Stimulated activated CD4-positive, alpha-beta T cell treated with anti-CD3 and anti-CD28 coated beads, Interleukin-4, amount 100 ng/mL, for 1 hour (primary cell): ENCODE data around the gene CLEC3B.
"Not testable (repeated sequence)": the region's sequence is repeated elsewhere in the genome, so short reads cannot be mapped to it uniquely, and the experiment has no call there.

Source experiments
- DNase-seq: peaks from one replicate; pipeline ENCODE4 v3.0.0-alpha.2; 2020

Gene CLEC3B

DNA sequence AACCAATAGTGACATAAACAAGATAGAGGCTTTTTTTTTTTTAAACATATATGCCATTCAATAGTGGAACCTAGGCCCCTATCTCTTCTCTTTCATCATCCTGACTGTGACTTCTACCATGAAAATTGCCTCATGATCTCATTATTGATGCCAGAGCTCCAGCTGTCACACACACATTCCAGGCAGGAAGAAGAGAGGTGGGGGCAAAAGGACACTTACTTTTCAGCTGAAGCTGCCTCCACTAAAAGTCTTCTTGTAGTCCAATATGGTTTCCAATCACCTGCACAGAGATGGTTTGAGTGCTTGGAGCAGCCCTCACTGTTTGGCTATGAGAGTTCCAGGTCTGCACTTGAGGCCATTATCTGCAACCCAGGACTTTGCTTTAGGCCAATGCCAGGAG is 45.0 kb downstream of the CLEC3B start:
- no peak for DNase-seq

DNA sequence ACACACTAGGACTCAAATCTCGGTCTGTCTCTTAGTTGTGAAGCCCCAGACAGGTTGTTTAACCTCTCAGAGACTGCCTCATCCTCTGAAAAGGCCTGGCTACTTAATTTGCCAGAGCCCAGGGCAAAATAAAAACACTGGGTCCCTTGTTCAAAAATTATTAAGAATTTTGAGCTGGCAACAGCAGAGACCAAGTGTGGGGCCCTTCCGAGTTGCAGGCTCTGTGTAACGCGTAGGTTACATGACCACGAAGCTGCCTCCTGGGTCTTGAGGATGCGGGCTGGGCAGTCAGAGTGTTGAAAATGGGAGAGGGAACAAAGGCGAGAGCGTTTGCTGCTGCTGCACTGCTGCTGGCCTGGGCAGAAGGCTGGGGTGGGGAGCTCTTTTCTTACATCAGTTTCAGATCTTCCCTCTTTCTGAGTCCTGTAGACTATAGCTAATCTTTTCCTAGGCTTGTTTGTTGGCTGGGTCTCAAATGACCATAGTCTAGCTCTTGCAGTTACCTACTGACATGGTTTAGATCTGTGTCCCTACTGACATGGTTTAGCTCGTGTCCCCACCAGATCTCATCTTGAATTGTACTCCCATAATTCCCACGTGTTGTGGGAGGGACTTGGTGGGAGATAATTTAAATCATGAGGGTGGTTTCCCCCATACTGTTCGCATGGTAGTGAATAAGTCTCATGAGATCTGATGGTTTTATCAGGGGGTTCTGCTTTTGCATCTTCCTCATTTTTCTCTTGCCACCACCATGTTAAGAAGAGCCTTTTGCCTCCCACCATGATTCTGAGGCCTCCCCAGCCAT is 49.9 kb downstream of the CLEC3B start:
- DNase-seq, result no peak

DNA sequence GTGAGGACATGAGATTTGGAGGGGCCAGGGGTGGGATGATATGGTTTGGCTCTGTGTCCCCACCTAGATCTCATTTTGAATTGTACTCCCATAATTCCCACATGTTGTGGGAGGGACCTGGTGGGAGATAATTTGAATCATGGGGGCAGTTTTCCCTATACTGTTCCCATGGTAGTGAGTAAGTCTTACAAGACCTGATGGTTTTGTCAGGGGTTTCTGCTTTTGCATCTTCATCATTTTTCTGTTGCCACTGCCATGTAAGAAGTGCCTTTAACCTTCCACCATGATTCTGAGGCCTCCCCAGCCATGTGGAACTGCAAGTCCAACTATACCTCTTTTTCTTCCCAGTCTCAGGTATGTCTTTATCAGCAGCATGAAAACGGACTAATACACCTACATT is 52.2 kb downstream of the CLEC3B start:
- not testable (repeated sequence) for DNase-seq

DNA sequence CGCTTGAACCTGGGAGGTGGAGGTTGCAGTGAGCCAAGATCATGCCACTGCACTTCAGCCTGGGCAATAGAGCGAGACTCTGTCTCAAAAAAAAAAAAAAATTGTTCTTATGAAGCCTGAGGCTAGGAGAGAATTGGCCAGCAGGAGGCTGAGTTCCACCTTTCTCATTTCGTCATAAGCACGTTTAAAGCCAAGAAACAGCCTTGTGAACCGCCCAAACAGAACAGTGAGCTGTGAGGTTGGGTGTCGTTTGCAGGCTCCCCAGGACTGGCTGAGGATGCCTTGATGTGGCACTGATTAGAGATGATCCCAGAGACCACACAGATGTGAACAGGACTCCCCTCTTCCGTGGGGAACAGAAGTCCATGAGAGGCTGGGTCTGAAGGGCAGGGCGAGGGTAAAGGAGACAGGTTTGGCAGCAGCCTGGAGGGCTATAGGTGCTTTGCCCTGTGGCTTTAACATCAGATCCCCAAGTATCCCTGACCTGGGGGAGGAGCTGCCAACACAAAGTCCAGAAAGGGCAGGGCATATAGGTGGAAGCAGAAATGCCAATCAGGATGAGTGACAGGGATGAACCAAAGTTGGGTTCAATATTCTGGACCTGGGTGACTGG is 52.9 kb downstream of the CLEC3B start:
- DNase-seq, result no peak

DNA sequence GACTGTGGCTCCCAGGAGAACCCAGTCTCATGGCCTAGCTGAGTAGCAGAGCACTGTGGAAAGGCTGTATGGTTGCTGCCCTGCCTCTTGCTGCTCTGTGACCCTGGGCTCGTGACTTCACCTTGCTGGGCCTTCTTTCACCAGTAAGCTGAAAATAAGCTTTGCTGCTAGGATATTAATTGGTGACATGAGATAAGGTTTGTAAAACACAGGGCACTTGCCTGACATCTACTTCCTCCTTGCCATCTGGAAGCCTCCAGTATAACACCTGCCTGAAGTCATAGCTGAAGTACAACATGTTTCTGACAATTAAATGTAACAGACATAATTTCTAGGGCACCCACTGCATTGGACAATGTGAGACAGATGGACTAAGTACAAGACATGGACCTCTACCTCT is 53.6 kb downstream of the CLEC3B start:
- DNase-seq, result no peak

DNA sequence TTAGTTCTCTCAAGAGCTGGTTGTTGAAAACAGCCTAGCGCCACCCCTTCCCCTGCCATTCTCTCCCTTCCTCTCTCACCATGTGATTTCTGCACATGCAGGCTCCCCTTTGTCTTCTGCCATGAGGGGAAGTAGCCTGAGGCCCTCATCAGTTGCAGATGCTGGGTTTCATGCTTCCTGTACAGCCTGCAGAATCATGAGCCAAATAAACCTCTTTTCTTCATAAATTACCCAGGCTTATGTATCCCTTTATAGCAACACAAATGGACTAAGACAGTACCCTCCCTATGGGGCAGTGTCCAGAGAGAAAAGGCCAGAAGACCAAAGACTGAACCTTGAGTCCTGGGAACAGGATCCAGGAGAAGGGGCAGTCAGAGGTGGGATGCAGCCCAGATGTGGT is 54.7 kb downstream of the CLEC3B start:
- DNase-seq, result no peak

DNA sequence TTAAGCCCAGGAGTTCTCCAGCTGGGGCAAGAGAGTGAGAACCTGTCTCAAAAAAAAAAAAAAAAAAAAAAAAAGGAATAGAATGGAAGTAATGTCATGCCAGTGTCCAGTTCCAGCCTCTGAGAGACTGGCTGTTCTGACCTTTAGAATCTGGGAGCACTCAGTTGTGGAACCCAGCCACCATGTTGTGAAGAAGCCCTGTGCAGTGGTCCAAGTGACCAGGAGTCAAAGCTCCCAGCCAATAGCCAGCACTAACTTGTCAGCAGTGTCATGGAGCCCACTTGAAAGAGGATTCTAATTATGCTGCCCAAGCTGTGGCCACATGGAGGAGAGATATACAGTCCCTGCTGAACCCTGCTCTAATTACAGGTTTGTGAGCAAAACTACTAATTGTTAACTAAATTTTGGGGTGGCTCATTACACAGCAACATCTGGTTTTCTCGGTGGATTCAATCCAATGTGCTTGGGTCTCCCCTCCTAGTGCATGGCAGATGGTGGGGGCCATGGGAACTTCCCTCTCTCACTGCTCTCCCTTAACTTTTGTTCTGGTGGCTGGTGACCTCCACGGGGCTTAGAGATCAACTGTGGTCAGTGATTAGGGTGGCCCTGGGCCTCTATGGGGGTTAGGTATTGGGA is 55.5 kb downstream of the CLEC3B start:
- DNase-seq, result no peak

DNA sequence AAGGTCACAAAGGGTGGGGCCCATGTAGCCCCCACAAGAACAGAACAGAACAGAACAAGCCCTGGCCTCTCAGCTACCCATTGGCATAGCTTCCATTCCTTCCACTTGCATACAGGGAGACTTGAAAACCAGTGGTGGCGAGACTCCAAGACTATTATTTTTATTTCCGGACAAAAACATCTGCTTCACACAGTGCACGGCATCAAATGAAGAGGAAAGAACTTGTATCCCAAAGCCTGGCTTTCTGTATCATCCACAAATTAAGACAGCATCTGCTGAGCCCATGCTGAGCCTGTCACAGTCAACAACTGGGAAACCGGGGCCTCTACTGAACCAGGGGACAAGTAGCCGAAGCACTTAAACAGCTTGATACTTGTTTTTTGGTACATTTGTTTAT is 56.0 kb downstream of the CLEC3B start:
- no peak for DNase-seq

DNA sequence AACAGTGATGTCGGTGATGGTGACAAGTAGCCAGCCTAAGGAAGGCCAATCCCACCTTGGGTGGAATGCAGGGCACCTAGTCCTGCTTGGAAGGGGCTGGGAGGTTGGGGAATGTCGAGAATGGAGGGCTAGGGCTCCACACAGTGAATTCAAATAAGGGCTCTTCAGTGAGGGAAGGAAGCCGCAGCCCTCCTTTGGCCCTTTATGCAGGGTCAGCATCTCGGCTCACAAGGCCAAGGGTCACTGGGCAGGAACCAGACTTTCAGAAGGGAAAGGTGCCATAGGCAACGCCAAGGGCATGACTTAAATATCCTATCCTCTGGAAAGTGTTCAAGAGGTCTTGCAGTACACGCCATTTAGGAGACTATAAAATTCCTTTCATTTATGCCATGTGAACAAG is 56.9 kb downstream of the CLEC3B start:
- no peak for DNase-seq

DNA sequence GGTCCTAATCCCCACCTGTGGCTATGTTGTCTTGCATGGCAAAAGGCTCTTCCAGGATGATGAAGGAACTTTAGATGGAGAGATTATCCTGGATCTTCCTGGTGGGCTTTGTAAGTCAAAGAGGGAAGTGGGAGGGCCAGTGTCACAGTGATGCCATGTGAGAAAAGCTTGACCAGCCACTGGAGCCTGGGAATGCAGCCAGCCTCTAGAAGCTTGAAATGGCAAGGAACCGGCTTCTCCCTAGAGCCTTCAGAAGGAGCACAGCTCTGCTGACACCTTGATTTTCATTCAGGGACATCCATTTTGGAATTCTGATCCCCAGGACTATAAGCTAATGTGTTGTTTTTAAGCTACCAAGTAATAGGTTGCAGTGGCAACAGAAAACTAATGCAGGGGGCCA is 58.3 kb downstream of the CLEC3B start:
- no peak for DNase-seq

DNA sequence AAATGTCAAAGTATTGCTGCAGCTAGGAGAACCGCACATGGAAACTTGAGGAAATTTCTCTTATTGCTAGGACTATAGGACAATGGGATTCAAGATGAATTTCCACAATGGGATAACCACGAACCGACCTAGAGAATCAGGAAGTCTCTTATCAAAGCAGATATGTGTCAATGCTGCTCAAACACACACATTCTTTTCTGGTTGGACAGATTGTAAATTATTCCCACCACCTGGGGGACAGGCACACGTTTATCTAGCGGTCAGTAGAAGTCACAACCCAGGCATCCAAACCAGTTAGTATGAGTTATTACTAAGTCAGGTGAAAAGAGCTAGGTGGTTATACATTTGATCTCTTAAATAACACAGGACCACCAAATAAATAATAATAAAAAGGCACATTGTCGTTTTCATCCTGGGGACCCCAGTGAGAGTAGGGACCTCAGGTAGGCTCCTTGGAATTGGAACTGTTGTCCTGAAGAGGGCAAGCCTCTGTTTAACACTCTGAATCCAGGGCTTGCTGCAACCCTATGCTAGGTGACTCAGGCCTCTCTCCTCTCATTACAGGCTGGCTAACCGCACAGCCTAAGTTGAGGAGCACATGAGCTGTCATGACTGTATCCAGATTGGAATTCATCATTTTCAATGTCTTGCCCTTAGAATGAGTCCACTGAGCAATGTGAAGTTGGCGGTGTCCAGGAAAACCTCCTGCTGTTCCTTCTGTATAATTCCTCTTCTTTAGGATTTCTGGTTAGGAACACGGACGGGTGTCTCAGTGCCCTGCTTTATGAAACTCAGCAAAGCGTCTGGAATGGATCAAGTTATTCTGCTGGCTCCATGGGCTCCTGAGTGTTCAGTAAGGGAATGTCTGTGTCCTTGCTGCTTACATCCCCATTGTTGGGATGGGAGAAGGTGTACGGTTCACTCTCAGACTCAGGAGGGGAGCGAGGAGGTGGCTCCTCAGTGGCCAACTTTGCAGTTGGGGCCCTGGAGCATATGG is 59.0 kb downstream of the CLEC3B start:
- no peak for DNase-seq
